Gastrocnemius medialis (tissue), 4 donors: ENCODE data around the gene FBXW10B.
"Not testable (repeated sequence)": the region's sequence is repeated elsewhere in the genome, so short reads cannot be mapped to it uniquely, and the experiment has no call there.

Source experiments
- POLR2A ChIP-seq, 2 donors: fragments of 450-650 bp; IDR thresholded peaks; one replicate each; pipeline ENCODE4 v1.6.1; 2017; ENCODE audit warnings: antibody characterized with exemption in 2 of 2, mild to moderate bottlenecking in 2 of 2, moderate library complexity in 2 of 2
- TF ChIP-seq, protein P1 (sequence below), 5 experiments: fragments of 450-650 bp in 3 of 5; fragments of 200-600 bp in 2 of 5; sonication (generic) in 2 of 5; IDR thresholded peaks in 4 of 5; conservative IDR thresholded peaks in 1 of 5; 1 replicate in 4 of 5; 2 replicates in 1 of 5; pipeline ENCODE4 v1.5.1; 2016 to 2019; ENCODE audit warnings: antibody characterized with exemption in 5 of 5, mild to moderate bottlenecking in 3 of 5, moderate library complexity in 3 of 5

DNA sequence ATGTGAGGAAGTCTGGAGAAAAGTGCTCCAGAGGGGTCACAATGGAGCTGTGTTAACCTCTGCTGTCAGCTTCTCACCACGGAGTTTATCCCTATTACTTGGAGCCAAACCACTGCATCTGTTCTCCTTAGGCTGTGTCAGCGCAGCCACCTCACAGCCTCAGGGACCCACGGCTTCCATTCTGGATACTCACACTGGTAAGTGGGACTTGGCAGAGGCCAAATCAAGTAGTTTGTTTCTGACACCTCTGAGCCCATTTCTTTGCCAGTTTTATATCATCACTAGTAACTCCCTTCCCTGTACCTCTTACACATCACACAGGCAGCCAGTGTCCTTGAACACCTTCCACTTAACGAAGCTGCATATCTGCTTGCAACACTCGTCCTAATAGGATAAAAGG lies 44.8 kb downstream of the FBXW10B start:
- TF ChIP-seq, protein P1, sequence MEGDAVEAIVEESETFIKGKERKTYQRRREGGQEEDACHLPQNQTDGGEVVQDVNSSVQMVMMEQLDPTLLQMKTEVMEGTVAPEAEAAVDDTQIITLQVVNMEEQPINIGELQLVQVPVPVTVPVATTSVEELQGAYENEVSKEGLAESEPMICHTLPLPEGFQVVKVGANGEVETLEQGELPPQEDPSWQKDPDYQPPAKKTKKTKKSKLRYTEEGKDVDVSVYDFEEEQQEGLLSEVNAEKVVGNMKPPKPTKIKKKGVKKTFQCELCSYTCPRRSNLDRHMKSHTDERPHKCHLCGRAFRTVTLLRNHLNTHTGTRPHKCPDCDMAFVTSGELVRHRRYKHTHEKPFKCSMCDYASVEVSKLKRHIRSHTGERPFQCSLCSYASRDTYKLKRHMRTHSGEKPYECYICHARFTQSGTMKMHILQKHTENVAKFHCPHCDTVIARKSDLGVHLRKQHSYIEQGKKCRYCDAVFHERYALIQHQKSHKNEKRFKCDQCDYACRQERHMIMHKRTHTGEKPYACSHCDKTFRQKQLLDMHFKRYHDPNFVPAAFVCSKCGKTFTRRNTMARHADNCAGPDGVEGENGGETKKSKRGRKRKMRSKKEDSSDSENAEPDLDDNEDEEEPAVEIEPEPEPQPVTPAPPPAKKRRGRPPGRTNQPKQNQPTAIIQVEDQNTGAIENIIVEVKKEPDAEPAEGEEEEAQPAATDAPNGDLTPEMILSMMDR (IDR thresholded peaks at IDR 0.05 in 4 of 5, conservative IDR thresholded peaks at IDR 0.05 in 1 of 5): not testable (repeated sequence)
- not testable (repeated sequence) for TF ChIP-seq POLR2A (IDR thresholded peaks at IDR 0.05)
